Fibroblast of villous mesenchyme (primary cell): ENCODE measurements around the gene SH3GL1. TPM values are rescaled to one million over a fixed set of nuclear protein-coding genes. Genes with fewer than 3 reads are reported as not detected.

ENCODE experiments used
- DNase-seq: peaks from one replicate; pipeline ENCODE4 v3.0.0-alpha.2; 2010; ENCODE audit warnings: low read depth
- H3K4me3 ChIP-seq: 2 replicates; pipeline ENCODE4 v1.5.1; 2011; ENCODE audit warnings: low read depth, mild to moderate bottlenecking, low read length
- CTCF ChIP-seq: IDR thresholded peaks from 2 replicates; pipeline ENCODE4 v1.5.1; 2012; ENCODE audit warnings: low read depth, mild to moderate bottlenecking, low read length; ENCODE audit not compliant: insufficient read depth
- total RNA-seq: library from RNA; depleted of rRNA; stranded (reverse); fragments of >200 nt; gene quantifications from 2 replicates; pipeline ENCODE4 v1.2.3, GENCODE V29; 2012

SH3GL1 gene
- total RNA-seq, 1 donor = 65.2 TPM

GRCh38 chr19:4416268-4416667 is 15.9 kb upstream of the SH3GL1 start:
- DNase-seq = no peak
- TF ChIP-seq CTCF = no peak
- no peak overlapping the region for H3K4me3 ChIP-seq

- peak; percentile 42 for DNase-seq
- H3K4me3 ChIP-seq = peak overlapping the region; percentile 0
- no peak for TF ChIP-seq CTCF
These were observed 15.0 kb upstream of the SH3GL1 start for GRCh38 chr19:4415352-4415751.

- TF ChIP-seq CTCF = peak; percentile 25
- peak overlapping the region; percentile 19 for H3K4me3 ChIP-seq
- DNase-seq = peak; percentile 71
These were observed 14.5 kb upstream of the SH3GL1 start for GRCh38 chr19:4414800-4415321.

GRCh38 chr19:4414144-4414799 is 13.9 kb upstream of the SH3GL1 start:
- TF ChIP-seq CTCF = no peak
- peak; percentile 65 for DNase-seq
- no peak overlapping the region for H3K4me3 ChIP-seq

GRCh38 chr19:4413588-4413987 is 13.2 kb upstream of the SH3GL1 start:
- H3K4me3 ChIP-seq = no peak overlapping the region
- TF ChIP-seq CTCF = no peak
- no peak for DNase-seq

- no peak for DNase-seq
- H3K4me3 ChIP-seq = no peak overlapping the region
- TF ChIP-seq CTCF = no peak
These were observed 9.0 kb upstream of the SH3GL1 start for GRCh38 chr19:4409123-4409933.
